ENCODE results near the gene CARHSP1. TPM values are rescaled to one million over a fixed set of nuclear protein-coding genes. Genes with fewer than 3 reads are reported as not detected.

CARHSP1 gene
- total and polyA plus RNA-seq, 2 of the 8 experiments (the other 6 are each of a cell fraction or from before 2014, with no cell fraction given): 292 to 300 TPM

DNA sequence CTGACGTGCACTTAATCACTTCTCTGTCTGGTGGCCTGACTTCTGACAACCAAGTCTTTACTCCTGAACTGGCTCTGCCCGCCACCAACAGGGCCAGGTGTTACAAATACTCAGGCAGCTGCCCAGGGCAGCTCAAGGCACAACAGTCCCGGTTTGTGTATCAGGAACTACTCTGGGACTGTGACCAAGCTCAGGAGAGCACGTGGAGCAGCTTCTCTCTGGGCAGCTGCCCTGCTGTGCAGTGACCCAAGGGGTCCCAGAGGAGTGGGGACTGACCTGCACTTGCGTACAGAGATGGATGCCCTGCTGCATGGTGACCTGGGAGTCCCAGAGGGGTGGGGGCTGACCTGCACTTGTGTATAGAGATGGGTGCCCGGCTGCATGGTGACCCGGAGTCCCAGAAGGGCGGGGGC is 35.2 kb upstream of the CARHSP1 start:
- Histone ChIP-seq H4K20me1 (replicated peaks in 1 of 2; ENCODE audit: control insufficient read depth in 1 of 2, insufficient read depth in 2 of 2, low read length in 2 of 2) (peaks cover 8 to 9% of the 10 kb centered on the region in 2 experiments), H3K36me3 (ENCODE audit: control insufficient read depth in 2 of 4, insufficient read depth in 4 of 4, low read length in 3 of 4) (peaks cover 33 to 92% (median 73%) of the 10 kb centered on the region in 4 experiments), H3K4me1 (replicated peaks in 1 of 4; ENCODE audit: control insufficient read depth in 3 of 4, insufficient read depth in 4 of 4, low read length in 3 of 4) (no peaks in the 10 kb centered on the region; a peak in 2 of 7 replicates), H3K79me2 (ENCODE audit: control insufficient read depth in 1 of 2, insufficient read depth in 2 of 2, low read length in 2 of 2) (no peaks in the 10 kb centered on the region), H2AFZ (ENCODE audit: low read length) (no peak overlapping the region), H3K9ac (replicated peaks in 1 of 4; ENCODE audit: extremely low read depth in 1 of 4, low read depth in 3 of 4, low read length in 3 of 4) (no peak overlapping the region), H2AK5ac (ENCODE audit: low read depth, low read length) (no peak overlapping the region), H3K4ac (replicated peaks; ENCODE audit: insufficient read length, low read depth, low read length) (no peak overlapping the region), H2BK15ac (ENCODE audit: low read length) (no peak overlapping the region), H2BK120ac (replicated peaks; ENCODE audit: low read depth, low read length) (no peak overlapping the region), H3K4me3 (ENCODE audit: extremely low read depth in 1 of 4, insufficient read depth in 2 of 4, low read depth in 3 of 4, low read length in 4 of 4) (no peak overlapping the region), H4K5ac (ENCODE audit: insufficient read length, low read depth, low read length) (no peak overlapping the region), H3K4me2 (ENCODE audit: insufficient read depth in 1 of 2, low read depth in 2 of 2, low read length in 2 of 2) (no peak overlapping the region), H4K91ac (replicated peaks; ENCODE audit: insufficient read length, low read length) (no peak overlapping the region), H2BK20ac (ENCODE audit: low read length) (no peak overlapping the region), H3K23ac (ENCODE audit: insufficient read length) (no peak overlapping the region), H2BK12ac (ENCODE audit: low read depth, low read length) (no peak overlapping the region), H2BK5ac (ENCODE audit: low read depth, low read length) (no peak overlapping the region), H3K18ac (ENCODE audit: extremely low read depth, low read length) (no peak overlapping the region), H3K23me2 (ENCODE audit: low read depth, low read length) (no peaks in the 10 kb centered on the region), H3K79me1 (ENCODE audit: low read depth, low read length) (no peaks in the 10 kb centered on the region; the same call in 1 of the 2 replicates), H3K9me3 (ENCODE audit: insufficient read depth in 2 of 2, low read depth in 1 of 2, low read length in 1 of 2) (no peaks in the 10 kb centered on the region), H3K14ac (ENCODE audit: insufficient read length) (no peak overlapping the region), H3K27ac (ENCODE audit: low read depth, low read length) (no peak overlapping the region), H3K27me3 (replicated peaks in 1 of 4; ENCODE audit: control insufficient read depth in 3 of 4, extremely low read depth in 1 of 4, insufficient read depth in 3 of 4, low read length in 3 of 4) (no peaks in the 10 kb centered on the region), H3K56ac (replicated peaks; ENCODE audit: insufficient read length, low read depth, low read length) (no peak overlapping the region), H4K8ac (ENCODE audit: extremely low read depth, insufficient read depth, low read length) (no peak overlapping the region)
- ChIA-PET POLR2A (ENCODE audit: partially characterized antibody) (no interaction called here), CTCF (ENCODE audit: partially characterized antibody) (interaction anchor here (0.7 to 3.2 kb wide), 9 partner anchors 18 to 231 kb away, joined by 3 to 11 read pairs (median 4); no protein-coding TSS in a partner anchor)
- FAIRE-seq: no peak
- WGBS, 2 experiments (ENCODE audit: extremely low coverage in 1 of 2, insufficient coverage in 1 of 2, insufficient read length in 1 of 2, insufficient replicate concordance in 2 of 2, low coverage in 1 of 2, low lambda C conversion rate in 2 of 2, missing lambda C conversion rate in 1 of 2): 89% methylated on average over 8 of the region's 8 CpGs; no CpG with 5 or more reads in 1 of the 2 experiments
- no peak for DNase-seq (ENCODE audit: low read depth in 1 of 2, low spot score in 2 of 2)
- TF ChIP-seq TAF1 (IDR thresholded peaks at IDR 0.05; ENCODE audit: low read depth, low read length) (no peak), MAFK (IDR thresholded peaks at IDR 0.05; ENCODE audit: low read depth, low read length) (no peak), KDM5A (IDR thresholded peaks at IDR 0.05; ENCODE audit: low read length) (no peak), SAP30 (IDR thresholded peaks at IDR 0.05; ENCODE audit: insufficient read depth, insufficient replicate concordance, low read length) (no peak), CBX8 (IDR thresholded peaks at IDR 0.05; ENCODE audit: borderline replicate concordance, low read depth, low read length) (no peak), CEBPB (IDR thresholded peaks at IDR 0.05; ENCODE audit: low read depth, low read length) (no peak), HDAC2 (IDR thresholded peaks at IDR 0.05; ENCODE audit: borderline replicate concordance in 1 of 2, low read depth in 2 of 2, low read length in 2 of 2) (no peak), POLR2AphosphoS5 (IDR thresholded peaks at IDR 0.05; ENCODE audit: low read depth, low read length) (no peak), KDM1A (IDR thresholded peaks at IDR 0.05; ENCODE audit: borderline replicate concordance, low read length) (no peak), SP1 (IDR thresholded peaks at IDR 0.05; ENCODE audit: low read depth, low read length) (no peak), EZH2 (IDR thresholded peaks at IDR 0.05; ENCODE audit: low read depth, low read length, severe bottlenecking) (no peak)
- TF ChIP-seq, protein P1, sequence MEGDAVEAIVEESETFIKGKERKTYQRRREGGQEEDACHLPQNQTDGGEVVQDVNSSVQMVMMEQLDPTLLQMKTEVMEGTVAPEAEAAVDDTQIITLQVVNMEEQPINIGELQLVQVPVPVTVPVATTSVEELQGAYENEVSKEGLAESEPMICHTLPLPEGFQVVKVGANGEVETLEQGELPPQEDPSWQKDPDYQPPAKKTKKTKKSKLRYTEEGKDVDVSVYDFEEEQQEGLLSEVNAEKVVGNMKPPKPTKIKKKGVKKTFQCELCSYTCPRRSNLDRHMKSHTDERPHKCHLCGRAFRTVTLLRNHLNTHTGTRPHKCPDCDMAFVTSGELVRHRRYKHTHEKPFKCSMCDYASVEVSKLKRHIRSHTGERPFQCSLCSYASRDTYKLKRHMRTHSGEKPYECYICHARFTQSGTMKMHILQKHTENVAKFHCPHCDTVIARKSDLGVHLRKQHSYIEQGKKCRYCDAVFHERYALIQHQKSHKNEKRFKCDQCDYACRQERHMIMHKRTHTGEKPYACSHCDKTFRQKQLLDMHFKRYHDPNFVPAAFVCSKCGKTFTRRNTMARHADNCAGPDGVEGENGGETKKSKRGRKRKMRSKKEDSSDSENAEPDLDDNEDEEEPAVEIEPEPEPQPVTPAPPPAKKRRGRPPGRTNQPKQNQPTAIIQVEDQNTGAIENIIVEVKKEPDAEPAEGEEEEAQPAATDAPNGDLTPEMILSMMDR (IDR thresholded peaks at IDR 0.05; ENCODE audit: control extremely low read depth in 1 of 3, insufficient read depth in 1 of 3, low read depth in 1 of 3, low read length in 3 of 3): no peak
